GM21576 (cell line): ENCODE results near the gene FOXR1.

Experiments used
- ATAC-seq: cut with Tn5 transposase; IDR thresholded peaks from one replicate; pipeline ENCODE4 v1.9.1; 2021; ENCODE audit warnings: mild to moderate bottlenecking, moderate library complexity; ENCODE audit not compliant: unreplicated experiment

Gene FOXR1, protein sequence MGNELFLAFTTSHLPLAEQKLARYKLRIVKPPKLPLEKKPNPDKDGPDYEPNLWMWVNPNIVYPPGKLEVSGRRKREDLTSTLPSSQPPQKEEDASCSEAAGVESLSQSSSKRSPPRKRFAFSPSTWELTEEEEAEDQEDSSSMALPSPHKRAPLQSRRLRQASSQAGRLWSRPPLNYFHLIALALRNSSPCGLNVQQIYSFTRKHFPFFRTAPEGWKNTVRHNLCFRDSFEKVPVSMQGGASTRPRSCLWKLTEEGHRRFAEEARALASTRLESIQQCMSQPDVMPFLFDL

GRCh38 chr11:118971646-118972045 is at the start of gene FOXR1:
TSS of gene FOXR1 (plus strand) at chr11:118971761. CDS start at chr11:118971932, 171 bp downstream.
- no peak for ATAC-seq

DNA sequence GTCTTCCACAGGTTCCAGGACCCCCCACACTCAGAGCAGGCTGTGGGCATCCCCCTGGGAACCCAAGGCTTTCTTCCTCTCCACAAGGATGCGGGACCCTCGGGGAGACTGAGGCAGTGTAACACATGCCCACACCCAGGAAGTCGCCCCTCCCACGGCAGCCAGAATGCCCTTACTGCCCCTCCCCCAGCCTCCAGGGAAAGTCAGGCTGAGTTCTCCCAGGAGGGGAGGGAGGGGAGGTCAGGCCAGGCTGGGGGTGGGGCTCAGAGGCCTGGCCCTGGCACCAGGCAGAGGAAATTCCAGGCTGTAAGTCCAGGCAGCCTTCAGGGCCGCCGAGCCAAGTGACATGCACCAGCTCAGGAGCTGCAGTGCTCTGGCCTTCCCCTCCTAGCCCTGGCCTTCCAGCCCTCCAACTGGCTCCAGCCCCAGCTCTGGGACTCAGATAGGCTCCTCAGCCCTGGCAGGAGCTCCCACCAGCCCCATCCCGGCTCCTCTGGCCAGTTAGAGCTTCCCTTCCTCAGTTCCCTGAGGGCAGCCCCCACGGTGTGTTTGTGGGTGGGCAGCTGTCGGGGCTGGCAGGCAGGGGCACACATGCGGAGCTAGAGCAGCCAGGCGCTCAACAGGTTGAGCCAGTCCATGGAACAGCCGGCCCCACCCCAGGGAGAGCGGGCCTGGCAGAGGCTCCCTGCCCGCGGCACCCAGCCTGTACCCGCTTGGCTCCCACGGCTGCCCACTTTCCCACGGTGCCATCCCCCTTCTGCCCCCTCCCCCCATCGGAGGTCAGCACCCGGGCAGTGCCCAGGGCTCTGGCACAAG is 49.4 kb upstream of the FOXR1 start:
- ATAC-seq, result no peak

GRCh38 chr11:118922745-118923627 is 48.6 kb upstream of the FOXR1 start:
- no peak for ATAC-seq

DNA sequence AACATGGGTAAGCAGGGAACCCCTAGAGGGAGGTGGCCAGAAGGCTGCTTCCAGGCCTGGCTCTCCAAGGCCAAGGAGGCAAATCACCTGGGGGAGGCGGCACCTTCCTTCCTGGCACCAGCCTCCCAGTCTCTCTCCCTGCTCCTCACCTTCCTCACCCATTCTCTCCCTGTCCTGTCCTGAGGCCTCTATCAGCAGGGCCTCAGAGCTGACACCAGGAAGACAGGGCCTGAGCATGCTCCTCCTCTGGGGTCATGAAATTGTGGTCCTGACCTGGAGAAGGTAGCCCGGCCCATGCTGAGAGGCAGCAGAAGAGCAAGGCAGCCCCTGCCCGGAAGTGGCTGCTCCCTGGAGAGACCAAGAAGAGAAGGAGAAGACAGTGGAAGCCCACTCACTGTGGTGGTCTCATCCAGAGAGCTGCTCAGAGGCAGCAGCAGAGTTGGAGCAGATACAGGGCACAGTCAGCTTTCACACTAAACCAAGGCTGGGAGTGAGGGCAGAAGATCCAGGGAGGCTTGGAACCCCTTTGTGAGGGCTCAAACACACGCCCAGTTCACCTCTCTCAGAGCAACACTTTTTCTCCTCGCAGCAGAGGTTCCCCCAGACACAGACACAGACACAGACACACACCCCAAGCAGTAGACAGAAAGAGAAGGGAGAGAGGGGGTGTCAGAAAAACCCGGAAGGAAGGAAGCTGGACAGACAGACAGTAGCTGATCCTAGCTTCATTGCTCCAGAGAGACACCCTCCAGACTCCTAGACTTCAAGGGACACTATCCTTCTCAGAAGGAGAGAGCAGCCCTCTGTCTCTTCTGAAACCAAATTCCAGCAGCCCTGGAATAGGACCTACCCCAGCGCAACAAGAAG is 47.6 kb upstream of the FOXR1 start:
- ATAC-seq, result no peak

DNA sequence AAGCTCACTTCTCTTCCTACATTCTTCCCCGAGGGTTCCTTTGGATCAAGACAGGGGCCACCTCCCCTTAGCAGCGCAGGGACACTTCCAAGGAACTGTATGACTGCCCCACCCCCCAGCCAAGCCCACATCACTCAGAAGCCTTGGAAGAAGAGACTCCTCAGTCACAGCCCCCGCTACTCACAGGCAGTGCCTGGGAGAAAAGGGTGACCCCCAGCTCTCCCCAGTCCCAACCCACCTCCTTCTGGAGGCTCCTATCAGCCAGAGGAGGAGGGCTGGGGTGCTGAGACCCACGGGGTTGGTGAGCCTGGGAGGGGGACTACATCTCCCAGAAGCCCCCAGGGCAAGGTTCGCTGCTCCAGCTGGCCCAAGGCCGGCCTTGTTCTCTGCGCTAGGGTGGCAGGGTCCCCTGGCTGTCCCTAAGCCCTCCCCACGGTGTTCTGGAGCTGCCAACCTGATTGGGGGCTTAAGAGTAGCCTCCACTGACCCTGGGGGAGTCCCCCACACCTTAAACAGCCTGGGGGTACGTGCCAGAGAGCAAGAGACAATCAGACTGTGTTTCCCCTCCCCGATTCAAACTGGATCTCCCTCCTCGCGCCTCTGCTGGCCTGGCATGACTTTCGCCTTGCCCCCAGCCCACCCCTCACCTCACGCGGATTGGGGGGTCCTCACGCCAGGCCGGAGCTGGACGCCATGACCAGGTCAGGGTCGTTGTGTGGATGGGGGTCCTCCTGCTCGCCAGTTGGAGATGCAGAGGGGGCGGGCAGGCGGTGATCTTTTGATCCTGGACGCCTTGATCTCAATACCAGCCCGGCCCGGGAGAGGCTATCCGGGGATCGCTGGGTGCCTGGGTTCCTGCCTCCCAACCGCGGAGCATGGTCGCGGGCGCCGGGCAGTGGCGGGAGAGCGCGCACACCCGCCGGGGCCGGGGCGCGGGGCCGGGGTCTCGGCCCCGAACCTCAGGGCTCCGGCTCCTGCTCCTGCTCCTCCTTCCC is 46.7 kb upstream of the FOXR1 start:
- no peak for ATAC-seq

DNA sequence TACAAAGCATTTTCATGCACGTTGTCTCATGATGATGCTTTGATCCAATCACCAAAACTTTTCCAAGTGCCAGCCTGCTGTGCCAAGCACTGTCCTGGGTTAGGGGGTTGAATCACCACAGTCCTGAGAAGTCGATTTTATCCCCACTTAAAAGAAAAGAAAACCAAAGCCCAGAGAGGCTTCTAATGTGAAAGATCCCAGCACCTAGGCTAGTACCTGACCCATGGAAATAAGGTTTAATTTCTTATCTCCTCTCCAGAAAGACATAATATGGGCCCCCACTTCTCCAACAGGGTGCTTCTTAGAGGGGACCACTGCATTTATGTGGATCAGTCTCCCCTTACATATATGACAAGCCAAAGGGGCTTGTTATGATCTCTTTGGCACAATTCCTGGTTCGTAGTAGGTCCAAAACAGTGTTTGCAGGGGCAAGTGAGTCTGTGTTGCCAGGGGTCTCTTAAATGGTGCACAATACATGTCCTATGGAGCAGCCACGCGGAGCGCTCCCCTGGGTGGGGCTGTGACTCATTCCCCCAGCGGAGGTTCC is 43.9 kb upstream of the FOXR1 start:
- ATAC-seq, result no peak

DNA sequence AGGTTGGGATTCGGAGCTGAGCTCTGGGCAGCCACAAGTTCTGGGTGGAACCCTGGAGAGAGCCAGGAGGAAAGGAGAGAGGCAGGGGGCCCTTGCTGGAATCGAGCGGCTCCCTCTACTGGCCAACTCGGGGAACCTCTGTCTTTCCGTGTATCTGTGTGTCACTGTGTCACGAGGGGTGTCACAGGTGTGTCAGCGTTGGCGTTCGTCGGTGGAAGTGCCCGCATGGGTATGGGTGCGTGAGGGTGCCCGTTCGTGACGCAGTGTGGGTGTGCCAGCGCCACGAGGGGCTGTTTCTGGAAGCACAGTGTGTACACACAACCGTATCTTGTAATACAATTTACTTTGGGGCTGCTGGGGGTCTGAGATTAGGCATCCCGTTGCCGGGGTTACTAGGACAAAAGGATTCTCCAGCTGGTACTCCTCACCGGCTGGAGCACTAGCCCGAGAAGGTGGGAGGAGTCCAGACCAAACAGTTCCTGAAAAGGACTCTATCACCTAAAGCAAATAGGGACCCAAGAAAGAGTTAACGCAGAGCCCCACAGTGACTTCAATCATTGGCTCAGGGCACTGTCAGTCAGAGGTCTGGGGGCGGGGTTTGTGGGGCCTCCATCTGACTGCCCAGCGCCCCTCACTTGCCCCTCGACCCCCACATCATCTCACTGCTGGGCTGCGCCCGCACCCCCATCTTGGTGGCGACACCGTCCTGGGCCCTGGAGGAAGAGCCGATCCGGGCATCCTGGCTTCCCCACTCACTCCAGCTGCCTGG is 43.3 kb upstream of the FOXR1 start:
- peak; percentile 46 for ATAC-seq

GRCh38 chr11:118928870-118929500 is 42.6 kb upstream of the FOXR1 start:
- ATAC-seq, result no peak

DNA sequence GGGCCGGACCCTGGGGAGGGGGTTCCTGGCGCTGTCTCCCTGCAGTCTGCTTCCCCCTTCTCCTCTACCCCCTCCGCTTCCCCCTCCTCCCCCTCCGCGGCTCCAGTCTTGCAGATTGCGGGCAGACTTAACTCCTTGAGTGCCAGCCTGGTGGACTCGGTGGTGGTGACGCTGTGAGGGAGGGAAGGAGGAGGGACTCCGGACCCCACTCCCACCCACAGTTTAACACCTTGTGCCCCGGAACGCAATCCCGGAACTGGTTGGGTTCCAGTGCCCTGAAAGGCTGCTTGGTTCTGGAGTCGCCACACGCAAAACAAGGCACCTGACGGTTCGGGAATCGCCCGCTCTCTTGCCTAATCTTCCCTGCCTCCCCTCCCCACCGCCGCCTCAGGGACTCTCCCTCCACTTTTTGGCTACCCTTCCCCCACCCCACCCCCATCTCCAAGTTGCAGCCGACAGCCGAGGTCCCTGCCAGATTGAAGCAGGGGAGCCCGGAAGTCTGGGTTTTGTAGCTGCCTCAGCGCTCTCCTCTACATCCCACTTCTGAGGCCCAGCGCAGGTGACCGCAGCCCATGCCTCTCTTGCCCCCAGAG is 42.0 kb upstream of the FOXR1 start:
- no peak for ATAC-seq

GRCh38 chr11:118930094-118930712 is 41.4 kb upstream of the FOXR1 start:
- ATAC-seq, result no peak

DNA sequence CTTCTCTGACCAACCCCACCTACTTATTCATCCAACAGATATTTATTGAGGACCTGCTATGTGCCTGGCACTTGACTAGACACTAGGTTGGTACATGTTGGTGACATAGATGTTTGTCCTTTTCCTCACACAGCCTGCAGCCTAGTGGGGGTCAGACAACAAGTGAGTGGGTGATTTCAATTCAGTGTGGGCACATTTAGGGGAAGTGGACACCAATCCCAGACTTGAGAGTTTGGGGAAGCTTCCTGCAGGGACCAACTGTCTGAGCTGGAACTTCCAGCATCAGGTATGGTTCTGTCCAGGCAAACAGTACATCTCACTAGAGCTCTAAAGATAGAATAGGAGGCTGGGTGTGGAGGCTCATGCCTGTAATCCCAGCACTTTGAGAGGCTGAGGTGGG is 40.0 kb upstream of the FOXR1 start:
- no peak for ATAC-seq

GRCh38 chr11:118933486-118933885 is 38.1 kb upstream of the FOXR1 start:
- no peak for ATAC-seq

GRCh38 chr11:118935376-118935775 is 36.2 kb upstream of the FOXR1 start:
- no peak for ATAC-seq

- no peak for ATAC-seq
These were observed 32.8 kb upstream of the FOXR1 start for GRCh38 chr11:118938491-118939403.

GRCh38 chr11:118939404-118939915 is 32.1 kb upstream of the FOXR1 start:
- ATAC-seq, result no peak
